Stimulated activated CD8-positive, alpha-beta memory T cell treated with anti-CD3 and anti-CD28 coated beads, Interleukin-12 subunit alpha, Interleukin-12 subunit beta, amount 100 ng/mL, for 1 hour (primary cell): ENCODE data around the gene ATXN1.

Experiments
- DNase-seq: peaks from one replicate; pipeline ENCODE4 v3.0.0-alpha.2; 2020; ENCODE audit warnings: low read depth

Gene ATXN1

DNA sequence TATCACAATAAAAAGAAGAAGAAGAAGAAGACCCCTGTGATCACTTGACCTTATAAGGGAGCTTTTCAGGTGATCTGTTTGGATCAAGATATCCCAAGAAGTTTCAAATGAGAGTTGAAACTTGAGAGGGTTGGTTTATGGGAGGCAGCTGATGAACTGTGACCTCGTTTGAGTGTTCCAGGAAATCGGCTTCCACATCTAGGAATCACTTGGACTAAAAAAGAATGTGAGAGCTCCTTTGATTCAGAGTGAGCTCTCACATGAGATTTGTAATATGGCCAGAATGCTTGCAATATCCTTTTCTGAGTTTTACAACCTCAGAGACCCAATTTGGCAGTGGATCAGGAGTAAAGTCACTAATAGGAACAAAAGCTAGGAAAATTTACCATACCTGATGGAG is 228.1 kb downstream of the ATXN1 start:
- DNase-seq: no peak

DNA sequence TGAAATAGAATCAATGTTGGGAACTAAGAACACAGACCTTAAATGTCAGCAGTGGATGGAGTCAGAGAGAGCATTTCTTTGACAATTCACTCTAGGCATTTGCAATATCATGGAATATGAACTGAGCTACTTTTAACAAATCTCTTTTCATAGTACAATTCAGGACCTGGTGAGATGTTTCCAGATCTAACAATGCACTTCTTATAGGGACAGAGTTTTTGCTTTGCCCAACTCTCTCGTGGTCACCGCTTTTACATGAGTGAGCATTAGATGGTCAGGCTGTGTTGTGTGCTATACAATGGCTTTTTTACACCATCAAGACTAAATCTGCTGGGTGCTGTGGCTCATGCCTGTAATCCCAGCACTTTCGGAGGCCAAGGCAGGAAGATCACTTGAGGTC is 233.6 kb downstream of the ATXN1 start:
- no peak for DNase-seq

- DNase-seq: no peak
These were observed 236.9 kb downstream of the ATXN1 start for GRCh38 chr6:16524380-16524707.

GRCh38 chr6:16523606-16524379 is 237.5 kb downstream of the ATXN1 start:
- DNase-seq: no peak

GRCh38 chr6:16522937-16523336 is 238.3 kb downstream of the ATXN1 start:
- DNase-seq: no peak

DNA sequence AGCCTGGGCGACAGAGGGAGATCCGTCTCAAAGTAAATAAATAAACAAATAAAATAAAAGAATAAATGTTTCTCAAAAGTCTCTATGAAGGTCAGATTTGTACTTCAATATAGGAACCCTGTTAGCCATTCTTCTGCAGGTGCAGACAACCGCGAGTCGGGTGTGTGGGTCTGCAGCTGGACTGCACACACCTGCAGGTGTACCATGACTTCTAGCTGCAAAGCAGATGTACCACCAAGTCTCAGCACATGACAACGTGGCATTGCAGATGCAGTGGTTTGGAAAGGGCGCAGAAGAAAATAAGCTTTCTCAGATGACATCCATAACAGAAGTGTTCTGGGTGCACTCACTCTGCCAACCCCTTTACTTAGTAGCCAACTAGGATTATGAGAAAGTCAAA is 239.7 kb downstream of the ATXN1 start:
- DNase-seq: no peak

DNA sequence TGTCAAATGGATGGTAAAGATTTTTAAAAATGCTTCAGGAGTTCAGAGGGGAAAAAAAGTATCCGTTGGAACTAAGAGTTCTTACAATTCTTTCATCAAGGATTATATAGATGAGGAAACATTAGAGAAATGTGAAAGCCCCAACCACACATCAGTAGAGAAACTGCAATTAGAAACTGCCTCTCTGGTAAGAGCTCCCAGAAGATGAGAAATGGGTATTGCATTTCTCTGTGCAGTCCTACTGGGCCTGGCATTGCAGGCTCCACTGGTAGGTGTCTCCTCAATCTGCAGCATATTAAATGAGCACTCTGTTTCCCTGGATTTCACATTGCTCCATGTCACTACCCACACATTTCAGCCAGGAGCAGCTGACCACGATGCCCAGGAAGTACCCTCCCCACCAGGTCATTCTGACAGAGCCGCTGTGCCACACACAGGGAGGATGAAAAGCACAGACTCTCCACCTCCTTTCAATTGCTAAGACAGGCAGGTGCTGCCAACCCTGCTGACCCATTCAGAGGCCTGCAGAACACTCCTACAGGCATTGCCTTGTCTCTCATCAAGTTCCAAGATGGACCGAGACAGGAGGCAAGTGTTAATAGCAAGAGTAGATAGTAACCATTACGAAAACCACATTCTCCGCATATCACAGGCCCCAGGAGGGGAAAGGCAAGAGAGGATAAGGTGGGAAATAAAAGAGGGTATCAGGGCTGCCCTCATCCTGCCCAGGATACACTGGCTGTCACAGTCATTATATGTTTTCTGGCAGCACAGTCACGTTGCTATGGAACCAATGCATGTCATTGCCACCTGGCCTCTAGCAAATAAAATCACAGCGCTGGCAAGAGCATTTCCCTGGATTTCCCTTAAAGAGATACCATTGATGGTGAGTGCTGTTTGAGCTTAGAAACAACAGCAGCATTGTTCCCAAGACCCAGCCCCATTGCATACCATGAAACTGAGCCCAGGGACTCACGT is 241.7 kb downstream of the ATXN1 start:
- DNase-seq: no peak

GRCh38 chr6:16518265-16518664 is 243.0 kb downstream of the ATXN1 start:
- no peak for DNase-seq

- DNase-seq: no peak
These were observed 247.0 kb downstream of the ATXN1 start for GRCh38 chr6:16514249-16514648.

DNA sequence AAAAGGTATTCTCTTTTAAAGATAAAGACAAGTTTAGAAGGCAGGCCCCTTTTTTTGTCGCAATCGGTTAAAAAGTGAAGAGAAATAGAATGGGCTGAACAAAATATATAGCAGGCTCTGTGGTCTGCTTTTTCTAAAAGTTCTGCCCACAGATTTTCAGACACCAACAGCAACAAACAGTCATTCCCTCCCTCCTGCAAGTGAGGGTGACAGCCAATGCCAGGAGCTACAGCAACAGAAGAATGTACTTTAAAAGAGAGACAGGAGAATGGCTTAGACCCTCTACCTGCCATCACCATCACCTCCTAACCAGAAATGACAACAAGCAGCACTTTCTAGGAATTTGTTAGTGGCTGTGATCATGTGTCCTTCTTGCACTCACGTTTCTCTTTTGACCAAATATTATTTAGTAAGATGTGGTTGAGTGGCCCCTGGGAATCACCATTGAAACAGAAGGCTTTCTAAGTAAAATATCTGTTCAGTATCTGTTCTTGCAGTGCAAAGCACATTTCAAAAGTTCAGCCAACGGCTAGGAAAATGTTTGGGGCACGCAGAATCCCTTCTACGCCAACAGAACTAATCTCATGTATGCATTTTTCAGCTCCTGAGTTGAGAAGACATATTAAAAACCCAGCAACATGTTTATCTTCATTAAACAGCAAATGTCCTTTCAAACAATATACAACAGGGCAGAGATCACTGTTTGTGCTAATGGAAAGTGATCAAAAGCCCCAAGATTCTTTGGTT is 248.5 kb downstream of the ATXN1 start:
- DNase-seq: no peak

GRCh38 chr6:16511723-16512489 is 249.4 kb downstream of the ATXN1 start:
- DNase-seq: no peak

DNA sequence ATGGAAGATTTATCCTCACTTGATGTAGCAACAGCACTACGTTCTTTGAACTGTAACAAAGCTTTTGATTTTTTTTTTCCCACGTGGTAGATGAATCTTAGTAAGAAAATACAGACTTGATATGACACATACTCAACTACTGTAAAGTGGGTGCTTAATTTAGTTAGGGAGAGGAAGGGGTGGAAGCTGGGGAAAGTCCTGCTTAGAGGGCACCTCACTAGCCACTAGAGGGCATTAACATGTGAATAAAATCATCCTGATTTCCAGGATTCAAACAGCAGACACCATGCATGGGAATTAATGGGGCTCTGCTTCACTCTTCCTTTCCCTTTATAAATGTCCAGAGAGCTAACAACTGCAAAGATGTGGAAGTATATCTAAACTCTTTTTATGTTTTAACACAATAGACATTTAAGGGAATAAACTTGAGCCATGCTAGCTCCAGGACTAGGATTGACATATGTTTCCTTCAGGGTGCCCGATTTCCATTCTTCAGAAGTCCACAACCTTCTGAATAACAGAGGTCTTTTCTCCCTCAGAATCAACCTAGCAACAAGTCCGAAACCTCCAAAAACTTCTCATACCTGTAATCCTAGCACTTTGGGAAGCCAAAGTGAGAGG is 250.1 kb downstream of the ATXN1 start:
- no peak for DNase-seq

- DNase-seq: no peak
These were observed 251.0 kb downstream of the ATXN1 start for GRCh38 chr6:16510245-16510644.

- no peak for DNase-seq
These were observed 252.3 kb downstream of the ATXN1 start for GRCh38 chr6:16508959-16509358.

DNA sequence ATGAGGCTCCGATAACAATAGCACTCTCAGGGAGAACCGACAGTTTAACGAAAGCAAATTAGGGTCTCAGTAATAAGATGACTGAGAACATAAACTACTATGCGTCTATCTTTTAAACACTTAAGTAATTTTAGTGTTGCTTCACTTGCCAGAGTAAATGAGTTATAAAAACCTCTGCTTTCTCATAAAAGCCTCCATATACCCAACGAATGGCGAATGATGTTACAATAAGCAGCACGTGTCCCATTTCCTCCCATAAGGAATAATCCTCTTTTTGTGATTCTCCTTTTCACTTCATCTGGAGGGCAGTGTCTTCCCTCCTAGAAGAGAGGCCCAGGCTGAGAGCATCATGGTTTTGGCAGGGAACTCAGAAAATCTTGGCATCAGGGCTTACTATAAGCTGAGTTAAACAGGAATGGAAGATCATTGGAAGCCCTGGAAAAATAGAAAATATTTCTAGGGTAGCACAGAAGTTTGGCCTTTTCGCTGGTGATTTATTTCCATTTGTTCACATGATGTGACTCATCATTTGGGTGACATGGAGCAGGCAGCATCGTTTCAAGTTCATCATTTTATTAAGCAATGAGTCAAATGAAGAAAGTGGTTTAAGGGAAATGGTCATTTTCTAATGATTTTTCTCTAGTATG is 255.4 kb downstream of the ATXN1 start:
- no peak for DNase-seq

DNA sequence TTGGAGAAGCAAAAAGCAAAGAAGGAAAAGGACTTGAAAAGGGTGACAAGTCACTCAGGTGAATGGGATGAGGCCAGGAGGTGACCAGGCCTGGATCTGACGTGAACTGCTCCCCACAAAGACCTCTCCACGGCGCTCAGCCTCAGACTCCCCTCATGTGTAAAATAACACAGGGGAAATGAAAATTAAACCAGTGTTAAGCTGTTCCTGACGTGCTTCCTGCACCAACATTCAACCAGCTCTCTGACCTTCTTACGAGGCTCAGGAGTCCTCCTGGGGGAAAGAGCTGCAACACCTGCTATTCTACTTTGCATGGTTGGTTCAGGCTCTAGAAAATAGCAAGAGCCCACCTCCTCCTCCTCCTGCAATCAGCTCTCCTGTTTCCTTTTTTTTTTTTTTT is 256.7 kb downstream of the ATXN1 start:
- DNase-seq: no peak

GRCh38 chr6:16503970-16504415 is 257.3 kb downstream of the ATXN1 start:
- no peak for DNase-seq

GRCh38 chr6:16503241-16503775 is 258.0 kb downstream of the ATXN1 start:
- no peak for DNase-seq

GRCh38 chr6:16498957-16499356 is 262.3 kb downstream of the ATXN1 start:
- DNase-seq: no peak

DNA sequence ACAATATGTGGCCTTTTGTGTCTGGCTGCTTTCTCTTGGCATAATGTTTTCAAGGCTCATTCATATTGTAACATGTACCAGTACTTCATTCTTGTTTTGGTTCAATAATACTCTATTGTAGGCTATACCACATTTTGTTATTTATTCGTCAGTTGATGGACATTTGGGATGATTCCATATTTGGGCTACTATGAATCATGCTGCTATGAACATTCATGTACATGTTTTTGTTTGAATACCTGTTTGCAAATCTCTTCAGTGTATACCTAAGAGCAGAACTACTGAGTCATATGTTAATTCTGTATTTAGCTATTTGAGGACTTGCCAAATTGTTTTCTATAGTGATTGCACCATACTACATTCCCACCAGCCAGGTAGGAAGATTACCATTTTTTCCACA is 263.0 kb downstream of the ATXN1 start:
- DNase-seq: no peak
